AG20443 (cell line): Measurements from ENCODE around the gene KCNJ1.

Source experiments
- DNase-seq: peaks from one replicate; pipeline ENCODE4 v3.0.0; 2012; ENCODE audit warnings: low spot score, mixed read lengths

The KCNJ1 gene

DNA sequence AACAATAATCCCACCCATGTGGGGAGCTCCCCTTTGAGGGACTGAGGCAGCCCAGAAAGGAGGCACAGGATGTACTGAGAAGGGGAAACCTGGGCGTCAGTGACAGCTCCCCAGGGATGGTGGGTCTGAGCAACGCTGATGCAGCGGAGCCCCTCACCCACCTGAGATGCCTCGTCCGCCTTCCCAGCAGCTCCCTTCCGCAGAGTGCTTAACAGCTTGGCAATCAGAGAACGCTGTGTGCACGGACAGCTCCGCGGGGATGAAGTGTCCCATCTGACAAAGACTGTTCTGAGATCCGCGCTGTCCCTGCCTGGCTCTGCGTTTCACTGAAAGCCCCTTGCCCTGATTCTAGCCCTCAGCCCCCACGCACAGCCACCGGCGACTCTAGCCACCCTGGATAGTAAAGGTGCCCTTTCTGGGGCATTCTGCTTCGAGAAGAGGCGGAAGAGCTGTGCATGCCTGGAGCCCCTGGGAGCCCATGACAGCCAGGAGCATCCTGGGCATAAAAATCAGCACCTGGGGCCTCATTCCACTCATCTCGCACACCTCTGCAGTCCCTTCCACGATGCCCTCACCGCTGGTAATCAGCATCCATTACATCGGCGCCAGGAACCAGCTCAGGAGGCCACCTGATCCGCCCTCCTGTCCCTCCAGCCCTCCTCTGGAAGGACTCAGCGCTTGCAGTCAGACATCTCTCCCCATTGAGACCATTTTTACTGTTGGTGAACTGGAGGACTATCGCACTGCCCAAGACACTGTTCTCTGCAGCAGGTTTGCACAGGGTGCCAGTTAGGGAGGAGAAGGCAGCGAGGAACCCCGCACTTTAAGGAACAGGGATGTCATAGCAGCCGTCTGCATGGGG lies 34.8 kb upstream of the KCNJ1 start:
- no peak for DNase-seq

DNA sequence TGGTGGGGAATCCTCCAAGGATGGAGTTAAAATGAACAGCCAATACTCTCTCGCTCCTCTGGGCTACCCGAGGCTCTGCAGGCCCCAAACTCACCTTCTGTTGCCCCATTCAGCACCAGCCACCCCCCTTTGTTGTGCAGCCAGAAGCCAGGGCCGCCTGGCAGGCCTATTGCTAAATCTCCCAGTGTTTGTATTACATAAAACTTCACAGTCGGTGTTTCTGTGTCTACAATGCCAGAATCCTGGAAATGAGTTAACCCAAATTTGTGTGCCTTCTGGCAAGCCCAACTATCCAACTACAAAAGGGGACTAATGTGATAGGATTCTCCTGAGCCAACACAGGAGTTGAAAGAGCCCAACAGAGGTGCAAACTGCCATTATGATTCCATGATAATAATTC lies 33.4 kb upstream of the KCNJ1 start:
- DNase-seq = no peak

DNA sequence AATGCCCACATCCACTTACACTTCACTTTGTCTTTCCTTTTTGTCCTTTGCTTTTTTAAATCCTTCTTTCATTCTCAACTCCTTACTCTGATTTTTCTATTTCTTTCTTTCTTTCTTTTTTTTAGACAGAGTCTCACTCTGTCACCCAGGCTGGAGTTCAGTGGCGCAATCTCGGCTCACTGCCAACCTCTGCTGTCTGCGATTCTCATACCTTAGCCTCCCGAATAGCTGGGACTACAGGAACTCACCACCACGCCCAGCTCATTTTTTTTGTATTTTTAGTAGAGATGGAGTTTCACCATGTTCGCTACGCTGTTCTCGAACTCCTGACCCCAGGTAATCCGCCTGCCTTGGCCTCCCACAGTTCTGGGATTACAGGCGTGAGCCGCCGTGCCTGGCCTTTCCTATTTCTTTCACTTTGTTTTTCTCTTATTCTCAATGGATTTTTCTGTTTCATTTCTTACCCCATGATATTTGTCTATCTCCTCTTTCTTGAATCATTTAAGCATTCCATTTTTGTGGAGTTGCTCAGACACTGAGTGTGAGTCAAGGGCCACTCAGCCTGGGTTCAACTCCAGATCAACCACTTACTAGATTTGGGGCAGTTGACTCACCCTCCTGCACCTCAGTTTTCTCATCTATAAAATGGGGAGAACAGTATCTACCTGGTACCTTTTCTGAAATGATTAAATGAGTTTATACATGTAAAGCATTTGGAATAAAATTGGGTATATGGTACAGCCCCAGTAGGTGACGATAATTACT lies 31.7 kb upstream of the KCNJ1 start:
- DNase-seq = no peak

DNA sequence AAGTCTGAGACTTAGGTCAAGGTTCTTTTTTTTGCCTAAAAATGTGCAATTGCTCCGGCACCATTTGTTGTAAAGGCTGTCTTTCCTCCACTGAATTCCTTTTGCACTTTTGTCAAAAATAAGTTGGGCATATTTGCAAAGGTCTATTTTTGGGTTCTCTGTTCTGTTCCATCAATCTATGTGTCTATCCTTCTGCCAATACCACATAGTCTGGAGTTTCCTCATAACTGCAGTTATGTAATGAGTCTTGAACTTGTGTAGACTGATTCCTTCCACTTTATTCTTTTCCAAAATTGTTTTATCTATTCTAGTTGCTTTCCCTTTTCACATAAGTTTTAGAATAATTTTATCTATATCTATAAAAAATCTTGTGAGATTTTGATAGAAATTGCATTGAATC lies 30.7 kb upstream of the KCNJ1 start:
- DNase-seq = no peak

DNA sequence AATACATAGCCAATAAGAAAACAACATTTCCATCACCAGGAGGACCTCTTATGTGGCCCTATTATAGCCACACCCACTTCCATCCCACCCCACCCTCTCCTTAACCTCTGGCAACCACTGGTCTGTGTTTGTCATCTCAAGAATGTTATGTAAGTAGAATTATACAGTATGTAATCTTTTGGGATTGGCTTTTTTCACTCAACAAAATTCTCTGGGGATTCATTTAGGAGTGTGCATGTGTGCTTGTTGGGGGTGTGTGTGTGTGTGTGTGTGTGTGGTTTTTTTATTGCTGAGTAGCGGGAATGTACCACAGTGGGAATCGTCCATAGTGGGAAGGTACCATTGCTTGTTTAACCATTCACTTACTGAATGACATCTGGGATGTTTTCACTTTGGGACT lies 29.3 kb upstream of the KCNJ1 start:
- DNase-seq = no peak

DNA sequence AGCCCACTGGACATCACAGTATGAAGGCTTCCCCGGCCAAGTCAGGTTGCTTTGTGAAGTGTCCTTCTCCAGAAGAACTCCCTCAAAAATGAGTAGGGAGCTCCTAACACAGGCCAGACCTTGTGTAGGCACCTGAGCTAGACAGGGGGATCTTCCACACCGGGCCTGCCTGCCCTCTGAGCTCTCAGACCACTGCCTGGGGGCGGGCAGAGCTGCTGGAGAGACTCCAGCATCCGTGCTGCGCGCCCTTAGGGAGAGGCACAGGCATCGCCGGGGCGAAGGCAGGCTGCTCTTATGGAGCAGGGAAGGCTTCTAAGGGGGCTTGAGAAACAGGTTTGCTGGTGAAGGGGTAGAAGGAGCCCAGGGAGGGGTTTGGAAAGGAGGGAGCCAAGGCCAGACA lies 28.4 kb upstream of the KCNJ1 start:
- no peak for DNase-seq

DNA sequence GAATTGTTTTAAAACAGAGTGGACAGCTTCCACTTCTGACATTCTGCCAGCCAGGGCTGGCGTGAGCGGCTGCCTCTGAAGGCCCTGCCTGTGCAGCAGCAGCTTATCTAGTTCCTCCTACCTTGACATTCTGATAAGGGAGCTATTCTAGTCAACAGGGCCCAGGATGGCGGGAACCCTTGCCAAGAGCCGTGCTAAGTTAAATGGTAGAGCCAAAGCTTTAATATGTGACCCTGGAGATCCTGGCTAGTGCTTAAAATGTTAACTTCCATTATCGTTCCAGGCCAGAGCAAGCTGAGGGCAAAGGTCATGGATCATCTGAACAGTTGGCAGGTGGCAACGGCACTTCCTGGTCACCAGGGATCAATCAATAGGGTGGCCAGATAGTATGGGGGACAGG lies 27.6 kb upstream of the KCNJ1 start:
- DNase-seq = no peak

DNA sequence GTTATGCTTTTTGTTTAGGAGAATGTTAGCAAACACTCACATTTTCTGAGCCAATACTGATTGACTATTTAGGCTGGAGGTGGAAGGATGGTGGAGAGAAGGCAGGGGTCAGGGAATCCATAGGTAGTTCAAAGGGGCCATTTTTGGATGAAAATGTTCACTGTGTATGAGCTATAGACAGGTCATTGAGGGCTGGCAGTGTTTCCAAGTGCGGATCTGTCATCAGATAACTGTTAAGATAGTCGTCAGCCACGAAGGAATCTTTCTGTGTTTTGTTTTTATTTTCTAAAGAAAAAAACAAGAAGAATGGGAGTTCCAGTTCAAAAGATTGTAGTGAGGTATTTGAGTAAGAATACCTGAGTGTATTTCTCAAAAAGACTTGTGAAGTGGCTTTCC lies 27.2 kb upstream of the KCNJ1 start:
- no peak for DNase-seq

DNA sequence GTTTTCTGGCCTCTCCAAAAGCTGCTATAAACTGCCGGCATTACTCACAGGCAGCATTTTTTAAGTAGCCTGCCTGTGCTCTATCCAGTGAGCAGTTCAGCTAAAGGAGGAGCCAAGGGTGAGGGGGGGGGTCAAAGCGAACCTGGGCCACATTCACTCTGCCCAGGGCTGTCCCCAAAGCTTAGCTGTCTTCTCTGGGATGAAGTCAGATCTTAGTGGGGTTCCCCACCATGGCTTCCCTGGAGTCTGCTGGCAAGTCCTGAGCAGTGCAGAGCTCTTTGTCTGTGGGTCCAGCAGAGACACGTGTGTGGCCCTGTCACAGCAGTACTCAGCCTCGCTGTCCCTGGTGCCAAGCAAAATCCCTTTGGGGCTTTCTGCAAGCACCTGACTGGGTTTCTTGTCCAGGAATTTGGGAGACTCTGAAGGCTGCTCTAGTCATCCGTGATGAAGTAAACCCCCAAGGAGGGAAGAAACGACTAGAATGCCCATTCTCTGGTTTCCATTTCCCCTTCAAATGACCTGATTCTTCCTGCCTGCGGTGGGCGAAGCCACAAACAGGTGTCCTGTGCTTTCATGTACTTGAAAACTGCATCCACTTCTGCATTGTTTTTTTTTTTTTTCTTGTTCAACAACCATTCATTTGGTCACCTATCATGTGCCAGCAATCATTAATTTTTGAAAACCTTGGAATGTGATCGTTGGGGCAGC lies 26.6 kb upstream of the KCNJ1 start:
- DNase-seq = no peak

DNA sequence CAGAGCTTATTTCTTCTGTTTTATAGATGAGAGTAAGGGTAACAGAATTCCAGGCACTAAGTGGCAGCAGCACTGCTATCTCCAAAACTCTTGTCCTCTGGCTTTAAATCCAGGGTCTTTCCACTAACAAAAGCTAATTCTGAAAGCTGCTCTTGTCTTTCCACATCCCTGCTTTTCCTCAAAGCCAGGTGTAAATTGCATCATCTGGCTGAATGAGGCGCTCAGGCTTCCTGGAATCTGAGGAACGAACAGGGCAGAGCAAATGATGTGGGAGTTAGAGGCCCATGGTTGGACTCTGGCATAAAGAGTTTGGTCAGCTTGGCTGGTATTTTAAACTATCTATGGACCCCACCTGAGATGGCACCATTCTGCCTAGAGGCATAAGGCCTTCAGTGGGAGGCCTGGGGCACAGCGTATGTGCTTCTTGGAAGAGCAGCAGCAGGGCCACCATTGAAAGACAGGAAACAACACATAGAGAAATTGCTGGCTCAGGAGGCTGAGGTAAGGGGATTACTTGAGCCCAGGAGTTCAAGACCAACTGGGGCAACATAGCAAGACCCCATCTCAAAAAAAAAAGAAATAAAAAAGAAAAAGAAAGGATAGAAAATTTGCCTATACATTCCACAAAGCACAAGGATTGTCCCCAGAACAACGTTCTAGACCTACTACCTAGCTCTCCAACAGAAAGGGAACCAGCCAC lies 25.9 kb upstream of the KCNJ1 start:
- no peak for DNase-seq

DNA sequence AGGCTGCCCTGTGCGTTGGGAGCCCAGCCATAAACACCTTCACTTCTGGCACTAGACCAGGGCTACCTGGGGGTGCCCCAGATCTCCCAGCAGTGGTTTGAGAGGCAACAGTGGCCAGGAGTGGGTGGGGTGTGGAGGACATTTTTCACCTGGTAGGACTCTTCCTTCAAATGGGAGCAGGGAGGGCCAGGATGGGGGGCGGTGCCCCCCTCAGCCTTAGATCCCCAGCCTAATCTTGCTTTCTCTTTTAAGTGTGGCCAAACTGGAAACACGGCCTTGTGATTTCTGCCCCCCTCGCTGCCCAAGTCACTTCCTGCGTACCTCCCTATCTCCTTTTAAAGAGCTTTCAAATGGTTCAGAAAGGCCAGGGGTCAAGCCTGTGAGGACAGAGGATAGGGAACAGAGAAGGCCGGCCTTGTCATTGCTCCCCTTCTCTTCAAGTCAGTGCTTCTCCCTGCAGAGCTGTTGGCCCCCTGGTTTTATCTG lies 24.9 kb upstream of the KCNJ1 start:
- DNase-seq = no peak

DNA sequence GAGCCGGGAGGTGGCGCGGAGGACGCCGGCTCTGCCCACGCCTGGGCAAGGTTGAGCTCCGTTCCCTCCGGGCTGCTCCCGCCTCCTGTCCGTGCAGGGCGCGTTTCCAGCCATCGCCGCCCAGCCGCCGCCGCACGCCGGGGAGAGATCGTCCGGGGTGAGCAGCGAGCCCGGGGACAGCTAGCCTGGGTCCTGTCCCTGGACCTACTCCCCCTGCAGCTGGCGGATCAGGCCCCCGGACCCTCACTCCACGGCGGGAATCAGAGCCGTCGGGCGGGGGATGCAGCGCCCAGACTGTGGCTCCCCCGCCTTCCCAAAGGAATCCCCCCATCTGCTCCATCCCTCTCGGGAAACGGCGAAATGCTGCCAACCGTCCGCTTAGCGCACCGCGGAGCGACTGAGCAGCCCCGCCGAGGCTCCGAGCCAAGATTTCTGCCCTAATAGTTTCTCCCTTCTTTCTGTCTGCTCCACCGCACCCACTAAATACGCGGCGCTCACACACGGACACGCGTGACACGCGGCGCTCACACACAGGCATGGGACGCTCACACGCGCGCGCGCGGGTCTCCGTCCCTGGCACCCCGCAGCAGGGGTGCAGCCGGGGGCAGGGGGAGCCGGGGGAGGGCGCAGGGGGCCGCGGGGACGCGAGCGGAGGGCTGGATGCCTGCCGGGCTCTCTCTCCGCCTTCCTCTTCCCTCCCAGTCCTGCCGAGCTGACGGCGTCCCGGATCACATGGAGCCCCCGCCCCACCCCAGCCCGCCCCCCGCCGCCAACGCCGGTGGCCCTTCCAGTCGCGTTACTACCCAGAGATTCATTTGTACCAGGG lies 23.7 kb upstream of the KCNJ1 start, which contains the start of gene KCNJ5:
Gene KCNJ5, plus strand, starts transcription at position 814 of the 826 bp plus-strand sequence. CDS start 19,918 bp downstream, outside the sequence.
- peak; percentile 64 for DNase-seq

DNA sequence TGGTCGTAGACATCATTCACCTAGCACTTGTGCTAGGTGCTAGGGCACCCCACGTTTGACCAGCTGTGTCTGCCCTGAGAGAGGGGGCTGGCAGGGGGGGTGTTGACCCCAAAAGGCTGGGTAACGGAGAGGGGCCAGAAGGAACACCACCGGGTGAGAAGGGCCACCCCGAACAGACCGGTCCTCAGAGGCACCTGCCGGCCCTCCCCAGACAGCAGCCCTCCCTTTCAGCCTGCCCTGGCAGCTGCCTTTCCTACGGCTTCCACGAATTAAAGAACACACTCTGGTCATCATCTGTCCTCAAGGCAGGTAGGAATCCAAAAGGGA lies 23.1 kb upstream of the KCNJ1 start:
- DNase-seq = no peak

DNA sequence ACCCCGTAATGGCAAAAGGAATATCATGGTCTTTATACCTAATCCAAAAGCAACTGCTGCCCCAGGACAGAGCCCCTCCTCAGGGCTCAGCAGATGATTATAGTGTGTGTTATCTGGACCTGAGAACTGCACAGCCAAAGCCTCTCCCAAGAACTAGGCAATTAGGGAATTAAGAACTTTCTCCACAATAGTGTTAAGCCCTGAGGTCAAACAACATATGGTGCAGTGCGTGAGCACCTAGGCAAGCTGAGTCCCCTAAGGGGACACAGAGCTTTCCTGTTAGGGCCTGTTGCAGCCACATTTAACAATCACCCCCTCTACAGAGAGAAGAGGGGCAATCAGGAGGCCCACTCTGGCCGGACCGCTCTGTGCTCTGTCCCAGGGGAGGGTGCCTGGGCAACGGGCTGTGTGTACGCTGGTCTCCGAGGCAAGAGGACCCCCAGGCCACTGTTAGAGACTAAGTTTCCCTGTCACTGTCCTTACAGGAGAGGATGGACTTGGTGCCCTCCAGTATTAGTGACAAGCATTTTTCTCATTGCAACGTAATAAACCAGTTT lies 22.6 kb upstream of the KCNJ1 start:
- DNase-seq = no peak

DNA sequence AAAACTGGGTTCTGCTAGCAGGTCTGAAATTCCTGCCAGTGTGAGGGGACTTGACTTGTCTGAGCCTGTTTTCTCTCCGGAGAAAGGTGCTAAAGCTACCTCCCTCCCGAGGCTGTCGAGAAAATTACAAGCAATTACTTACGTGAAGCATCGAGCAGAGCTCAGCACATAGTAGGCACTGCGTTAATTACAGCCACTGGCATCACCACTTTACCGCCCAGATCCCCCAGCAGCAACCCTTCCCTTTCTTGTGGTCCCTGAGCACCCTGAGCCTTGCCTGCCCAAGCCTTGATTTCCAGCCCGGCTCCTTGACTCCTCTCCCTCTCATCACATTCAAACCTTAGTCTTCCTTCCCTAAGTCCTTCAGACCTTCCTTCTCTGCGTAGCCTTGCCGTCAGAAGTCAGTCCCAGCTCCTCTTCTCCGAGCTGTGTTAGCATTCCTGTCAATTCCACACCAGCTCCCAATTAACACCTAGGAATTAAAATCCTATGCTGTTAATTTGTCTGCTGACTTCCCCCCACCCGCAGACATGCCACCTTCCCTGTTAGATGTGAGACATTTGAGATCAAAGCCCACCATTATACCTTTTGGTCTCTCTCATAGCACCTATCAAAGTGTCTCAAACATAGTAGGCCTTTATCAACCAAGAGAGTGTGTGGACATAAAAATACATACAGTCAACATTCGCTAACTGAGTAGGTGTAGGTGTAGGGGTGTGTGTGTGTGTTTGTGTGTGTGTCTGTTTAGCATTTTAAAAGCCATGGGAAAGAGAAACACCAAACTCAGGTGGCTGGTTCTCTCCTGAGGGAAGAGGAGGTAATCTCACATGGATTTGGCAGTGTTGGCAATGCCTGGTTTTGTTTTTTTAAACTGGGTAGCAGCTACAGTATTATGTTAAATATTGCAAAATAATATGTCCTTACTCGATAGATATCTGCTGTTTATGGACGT lies 21.2 kb upstream of the KCNJ1 start:
- no peak for DNase-seq

DNA sequence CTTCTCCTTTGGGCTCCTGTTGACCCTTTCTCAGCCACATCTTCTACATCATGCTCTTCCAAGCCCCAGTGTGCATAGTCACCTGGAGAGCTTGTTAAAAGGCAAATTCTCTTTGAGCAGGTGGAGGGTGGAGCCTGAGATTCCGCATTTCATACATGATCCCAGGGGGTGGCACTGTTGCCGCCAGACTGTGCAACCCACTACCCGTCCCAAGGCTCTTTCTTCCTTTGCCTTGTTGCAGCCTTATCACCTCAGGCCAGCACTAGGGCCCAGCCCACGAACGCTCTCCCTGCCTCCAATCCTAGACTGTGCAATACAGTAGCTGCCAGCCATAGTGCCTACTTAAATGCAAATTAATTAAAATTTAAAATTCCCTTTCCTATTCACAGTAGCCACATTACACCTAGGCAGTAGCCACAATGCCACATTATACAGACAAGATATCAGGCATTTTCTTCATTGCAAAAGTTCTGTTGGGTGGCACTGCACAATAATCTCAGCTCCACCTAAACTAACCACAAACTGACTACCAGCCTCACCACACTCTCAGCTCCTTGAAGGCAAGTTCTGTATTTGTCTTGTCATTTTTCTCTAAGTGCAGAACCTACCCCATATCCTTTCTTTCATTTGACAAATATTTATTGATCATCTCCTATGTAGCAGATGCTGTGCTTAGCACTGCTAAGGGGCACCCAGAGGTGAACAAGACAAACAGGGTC lies 19.5 kb upstream of the KCNJ1 start:
- no peak for DNase-seq

DNA sequence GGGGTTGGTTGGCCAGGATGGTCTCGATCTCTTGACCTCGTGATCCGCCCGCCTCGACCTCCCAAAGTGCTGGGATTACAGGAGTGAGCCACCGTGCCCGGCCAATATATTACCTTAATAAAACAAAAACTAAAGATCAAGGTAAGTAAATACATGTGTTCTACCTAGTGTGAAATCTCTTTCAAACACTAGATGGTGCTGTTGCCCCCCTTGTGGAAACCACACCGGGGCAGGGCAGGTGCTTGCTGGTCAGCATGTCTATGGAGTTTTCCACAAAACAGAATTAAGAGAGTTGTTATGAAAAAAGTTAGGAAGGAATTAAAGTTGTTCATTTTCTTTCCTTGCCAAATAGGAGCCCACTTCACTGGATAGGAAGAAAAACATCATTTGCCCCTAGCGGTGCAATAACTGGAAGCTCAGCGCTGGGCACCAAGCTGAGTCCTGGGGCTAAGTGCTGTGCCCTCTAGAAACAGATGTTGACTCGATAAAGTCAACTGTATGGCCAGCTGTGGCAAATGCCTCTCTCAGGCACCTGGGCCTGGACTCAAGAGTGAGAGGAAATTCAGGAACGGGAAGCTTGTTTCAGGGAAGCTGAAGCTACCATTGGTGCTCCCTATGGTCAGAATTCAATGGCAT lies 17.7 kb upstream of the KCNJ1 start:
- DNase-seq = peak; percentile 75

DNA sequence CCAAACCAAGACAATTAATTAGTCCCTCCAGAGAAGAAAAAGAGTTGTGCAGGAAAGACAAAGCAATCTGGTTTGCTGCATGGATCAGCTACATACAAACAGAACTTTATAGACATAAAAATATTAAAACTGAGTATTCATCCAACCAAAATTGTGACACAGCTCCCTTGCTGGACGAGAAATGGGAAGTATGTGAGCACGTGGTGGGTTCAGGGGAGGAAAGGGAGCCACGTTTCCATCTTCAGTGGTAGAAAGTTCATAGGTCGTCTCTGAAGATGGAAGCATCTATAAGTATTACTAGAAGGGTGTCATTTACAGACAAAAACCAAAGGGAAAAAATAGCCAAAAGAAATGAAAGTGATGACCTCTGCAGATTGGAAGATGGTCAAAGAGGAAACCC lies 17.0 kb upstream of the KCNJ1 start:
- DNase-seq = no peak

DNA sequence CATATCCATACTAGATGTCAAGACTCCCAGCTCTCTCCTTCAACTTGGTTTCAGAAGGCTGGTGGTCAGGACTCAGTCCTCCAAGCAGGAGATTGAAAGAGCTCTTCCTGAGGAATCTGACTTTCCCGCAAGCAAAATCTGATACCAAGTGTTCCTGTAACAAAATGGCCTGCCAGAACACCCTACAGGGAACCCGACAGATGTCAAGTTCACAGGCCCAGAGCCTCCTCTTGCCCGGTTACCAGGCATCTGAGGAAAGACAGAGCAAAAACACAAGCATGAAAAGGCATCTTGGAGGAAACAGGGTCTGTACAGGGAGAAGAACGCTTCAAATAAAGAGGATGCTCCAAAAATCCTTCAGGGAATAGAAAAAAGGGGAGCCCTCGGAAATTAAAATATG lies 15.4 kb upstream of the KCNJ1 start:
- DNase-seq = no peak
